H1 (cell line): ENCODE measurements around the gene UNC5B. TPM values are rescaled to one million over a fixed set of nuclear protein-coding genes. Genes with fewer than 3 reads are reported as not detected.

Source experiments
- CTCF ChIA-PET: fragments of 300-600 bp; sonication (Branson Sonifier 250); formaldehyde crosslinking; loops from one replicate; lab custom pipeline; 2021; ENCODE audit not compliant: partially characterized antibody; lab: Charles Lee
- POLR2A ChIA-PET: fragments of 300-600 bp; sonication (Branson Sonifier 250); formaldehyde crosslinking; loops from one replicate; lab custom pipeline; 2021; ENCODE audit warnings: inconsistent platforms; ENCODE audit not compliant: partially characterized antibody; lab: Charles Lee
- DNase-seq, 2 experiments: peaks; one replicate each; pipeline versions ENCODE4 v3.0.0 to v3.0.0-alpha.2; 2010 to 2022; ENCODE audit warnings: low spot score in 2 of 2, low read depth in 1 of 2, mixed read lengths in 1 of 2
- FAIRE-seq: peaks from 2 replicates; lab custom pipeline; 2011; peaks lifted over from hg19 to GRCh38; lab: Jason Lieb, UNC
- H2AFZ ChIP-seq: 2 replicates; pipeline ENCODE4 v1.8.1; 2012; ENCODE audit warnings: low read length, inconsistent platforms
- H2AK5ac ChIP-seq: 2 replicates; pipeline ENCODE4 v1.6.1; 2013; ENCODE audit warnings: low read depth, low read length
- H2BK120ac ChIP-seq: replicated peaks from 2 replicates; pipeline ENCODE3; 2013; ENCODE audit warnings: low read depth, low read length, inconsistent platforms
- H2BK12ac ChIP-seq: 2 replicates; pipeline ENCODE4 v1.6.1; 2013; ENCODE audit warnings: low read depth, low read length
- H2BK15ac ChIP-seq: 2 replicates; pipeline ENCODE4 v1.6.1; 2013; ENCODE audit warnings: low read length
- H2BK20ac ChIP-seq: 2 replicates; pipeline ENCODE4 v1.6.1; 2013; ENCODE audit warnings: low read length
- H2BK5ac ChIP-seq: 2 replicates; pipeline ENCODE4 v1.6.1; 2013; ENCODE audit warnings: low read depth, low read length
- H3K14ac ChIP-seq: 2 replicates; pipeline ENCODE4 v1.6.1; 2013; ENCODE audit warnings: inconsistent platforms; ENCODE audit not compliant: insufficient read length
- H3K18ac ChIP-seq: 2 replicates; pipeline ENCODE4 v1.6.1; 2013; ENCODE audit warnings: low read length; ENCODE audit errors: extremely low read depth
- H3K23ac ChIP-seq: 2 replicates; pipeline ENCODE4 v1.6.1; 2013; ENCODE audit warnings: inconsistent platforms; ENCODE audit not compliant: insufficient read length
- H3K23me2 ChIP-seq: 2 replicates; pipeline ENCODE4 v1.6.1; 2013; ENCODE audit warnings: low read depth, low read length
- H3K27ac ChIP-seq: 2 replicates; pipeline ENCODE4 v1.6.1; 2011; ENCODE audit warnings: low read depth, low read length, inconsistent platforms
- H3K27me3 ChIP-seq, 4 experiments: replicated peaks in 1 of 4; 1 replicate in 1 of 4; 2 replicates in 3 of 4; pipeline versions ENCODE4 v1.6.1 to v1.8.1; 2011 to 2013; ENCODE audit warnings: low read length in 3 of 4, mild to moderate bottlenecking in 3 of 4, inconsistent platforms in 2 of 4, mixed read lengths in 2 of 4, moderate library complexity in 1 of 4; ENCODE audit not compliant: control insufficient read depth in 3 of 4, insufficient read depth in 3 of 4; ENCODE audit errors: extremely low read depth in 1 of 4
- H3K36me3 ChIP-seq, 4 experiments: 2 replicates each; pipeline versions ENCODE4 v1.6.1 to v1.8.1; 2011 to 2013; ENCODE audit warnings: mild to moderate bottlenecking in 4 of 4, low read length in 3 of 4, moderate library complexity in 2 of 4, control low read depth in 1 of 4, inconsistent platforms in 1 of 4; ENCODE audit not compliant: insufficient read depth in 4 of 4, control insufficient read depth in 2 of 4
- H3K4ac ChIP-seq: replicated peaks from 2 replicates; pipeline ENCODE3; 2013; ENCODE audit warnings: low read length, low read depth, mixed read lengths, inconsistent platforms; ENCODE audit not compliant: insufficient read length
- H3K4me1 ChIP-seq, 4 experiments: replicated peaks in 1 of 4; 1 replicate in 1 of 4; 2 replicates in 3 of 4; pipeline versions ENCODE4 v1.6.1 to v1.8.1; 2011 to 2013; ENCODE audit warnings: low read length in 3 of 4, inconsistent platforms in 2 of 4, mixed read lengths in 1 of 4; ENCODE audit not compliant: insufficient read depth in 4 of 4, control insufficient read depth in 3 of 4
- H3K4me2 ChIP-seq, 2 experiments: 2 replicates each; pipeline versions ENCODE4 v1.6.1 to v1.8.1; 2011 to 2013; ENCODE audit warnings: low read depth in 2 of 2, low read length in 2 of 2, control low read depth in 1 of 2, inconsistent platforms in 1 of 2, mild to moderate bottlenecking in 1 of 2; ENCODE audit not compliant: insufficient read depth in 1 of 2
- H3K4me3 ChIP-seq, 4 experiments: fragments of 200-600, 300-600 bp in 1 of 4; sonication (generic), shearing (Covaris generic), sonication (Bioruptor Twin) in 1 of 4; 2 replicates each; pipeline versions ENCODE4 v1.5.1 to v1.8.1; 2011 to 2016; ENCODE audit warnings: low read length in 4 of 4, low read depth in 3 of 4, control low read depth in 2 of 4, inconsistent platforms in 2 of 4, mild to moderate bottlenecking in 2 of 4, mixed read lengths in 1 of 4, moderate library complexity in 1 of 4; ENCODE audit not compliant: insufficient read depth in 2 of 4; ENCODE audit errors: extremely low read depth in 1 of 4
- H3K56ac ChIP-seq: replicated peaks from 2 replicates; pipeline ENCODE3; 2013; ENCODE audit warnings: low read depth, mild to moderate bottlenecking, mixed read lengths, low read length, inconsistent platforms; ENCODE audit not compliant: insufficient read length
- H3K79me1 ChIP-seq: 2 replicates; pipeline ENCODE4 v1.6.1; 2013; ENCODE audit warnings: low read depth, low read length, control low read depth
- H3K79me2 ChIP-seq, 2 experiments: 2 replicates each; pipeline versions ENCODE4 v1.6.1 to v1.8.1; 2012 to 2013; ENCODE audit warnings: low read length in 2 of 2, mild to moderate bottlenecking in 2 of 2, inconsistent platforms in 1 of 2; ENCODE audit not compliant: insufficient read depth in 2 of 2, control insufficient read depth in 1 of 2
- H3K9ac ChIP-seq, 4 experiments: replicated peaks in 1 of 4; 1 replicate in 1 of 4; 2 replicates in 3 of 4; pipeline versions ENCODE4 v1.6.1 to v1.8.1; 2011 to 2013; ENCODE audit warnings: low read depth in 3 of 4, low read length in 3 of 4, control low read depth in 2 of 4, mild to moderate bottlenecking in 2 of 4, moderate library complexity in 2 of 4, inconsistent platforms in 1 of 4; ENCODE audit errors: extremely low read depth in 1 of 4
- H3K9me3 ChIP-seq, 2 experiments: 2 replicates each; pipeline versions ENCODE4 v1.6.1 to v1.8.1; 2012 to 2013; ENCODE audit warnings: mild to moderate bottlenecking in 2 of 2, moderate library complexity in 2 of 2, control low read depth in 1 of 2, inconsistent platforms in 1 of 2, low read depth in 1 of 2, low read length in 1 of 2, mixed read lengths in 1 of 2; ENCODE audit not compliant: insufficient read depth in 2 of 2
- H4K20me1 ChIP-seq, 2 experiments: replicated peaks in 1 of 2; 2 replicates each; pipeline versions ENCODE3 to v1.8.1; 2011 to 2013; ENCODE audit warnings: inconsistent platforms in 2 of 2, low read length in 2 of 2, mild to moderate bottlenecking in 1 of 2; ENCODE audit not compliant: insufficient read depth in 2 of 2, control insufficient read depth in 1 of 2
- H4K5ac ChIP-seq: 2 replicates; pipeline ENCODE4 v1.6.1; 2013; ENCODE audit warnings: low read length, low read depth, mixed read lengths, inconsistent platforms; ENCODE audit not compliant: insufficient read length
- H4K8ac ChIP-seq: 2 replicates; pipeline ENCODE4 v1.8.0; 2013; ENCODE audit warnings: mild to moderate bottlenecking, moderate library complexity, low read length, inconsistent platforms; ENCODE audit not compliant: insufficient read depth; ENCODE audit errors: extremely low read depth
- H4K91ac ChIP-seq: replicated peaks from 2 replicates; pipeline ENCODE3; 2013; ENCODE audit warnings: low read length, mixed read lengths, inconsistent platforms; ENCODE audit not compliant: insufficient read length
- BCL11A ChIP-seq, 2 experiments: IDR thresholded peaks; one replicate each; pipeline ENCODE4 v1.6.1; 2011; ENCODE audit warnings: low read depth in 2 of 2, low read length in 2 of 2, mild to moderate bottlenecking in 2 of 2
- EP300 ChIP-seq, 2 experiments: IDR thresholded peaks; 1 replicate in 1 of 2; 2 replicates in 1 of 2; pipeline ENCODE4 v1.6.1; 2011 to 2012; ENCODE audit warnings: low read depth in 2 of 2, low read length in 2 of 2, mild to moderate bottlenecking in 2 of 2, borderline replicate concordance in 1 of 2, inconsistent platforms in 1 of 2, moderate library complexity in 1 of 2
- EZH2 ChIP-seq: fragments of 200-600 bp; sonication (generic); IDR thresholded peaks from 2 replicates; pipeline ENCODE4 v1.7.1; 2012; ENCODE audit warnings: low read depth, mild to moderate bottlenecking, moderate library complexity, low read length, inconsistent platforms; ENCODE audit not compliant: severe bottlenecking
- FOSL1 ChIP-seq: IDR thresholded peaks from 2 replicates; pipeline ENCODE4 v1.6.1; 2011; ENCODE audit warnings: mild to moderate bottlenecking, low read depth, low read length, moderate library complexity; ENCODE audit not compliant: insufficient read depth
- JUND ChIP-seq: IDR thresholded peaks from 2 replicates; pipeline ENCODE4 v1.6.1; 2011; ENCODE audit warnings: mild to moderate bottlenecking, improper control_type of control experiment, low read length
- MAFK ChIP-seq: IDR thresholded peaks from 2 replicates; pipeline ENCODE4 v1.6.1; 2012; ENCODE audit warnings: low read depth, mild to moderate bottlenecking, improper control_type of control experiment, low read length
- PHF8 ChIP-seq: fragments of 200-600 bp; sonication (generic); conservative IDR thresholded peaks from 2 replicates; pipeline ENCODE4 v1.7.1; 2012; ENCODE audit warnings: low read depth, mild to moderate bottlenecking, inconsistent platforms, low read length, moderate library complexity
- RBBP5 ChIP-seq: IDR thresholded peaks from 2 replicates; pipeline ENCODE4 v1.7.1; 2012; ENCODE audit warnings: low read depth, mild to moderate bottlenecking, inconsistent platforms, low read length, moderate library complexity, borderline replicate concordance
- TCF12 ChIP-seq: IDR thresholded peaks from 2 replicates; pipeline ENCODE4 v1.6.1; 2011; ENCODE audit warnings: low read depth, mild to moderate bottlenecking, low read length
- WGBS, 2 experiments: shearing (Covaris generic) in 1 of 2; methylation state at CpG; one replicate each; pipeline versions ENCODE4 v1.1.6 to v1.1.7; 2013 to 2015; ENCODE audit warnings: low lambda C conversion rate in 2 of 2, mixed read lengths in 2 of 2, inconsistent platforms in 1 of 2, low coverage in 1 of 2, missing lambda C conversion rate in 1 of 2; ENCODE audit not compliant: insufficient replicate concordance in 2 of 2, insufficient coverage in 1 of 2, insufficient read length in 1 of 2; ENCODE audit errors: extremely low coverage in 1 of 2, missing lambda C conversion rate in 1 of 2; 5-methylcytosine and 5-hydroxymethylcytosine counted together
- polyA plus RNA-seq, 7 experiments: library from polyadenylated mRNA; depleted of rRNA in 3 of 7; stranded (reverse) in 5 of 7; unstranded in 2 of 7; fragments of >200 nt in 5 of 7; fragments of 200-250 nt in 2 of 7; gene quantifications; 1 replicate in 5 of 7; 2 replicates in 1 of 7; 4 replicates in 1 of 7; pipeline versions ENCODE4 v1.2.1 to v1.2.3, GENCODE V29; 2011 to 2013; ENCODE audit warnings: missing spikeins in 2 of 7, mixed read lengths in 2 of 7
- total RNA-seq: library from RNA; stranded (reverse); fragmentation: NEBNext Ultra II Directional; extraction: Animal tissue kit (Norgen Biotek cat#: 25700); gene quantifications from 2 replicates; pipeline ENCODE4 v1.2.1, GENCODE V29; 2021
- TF ChIP-seq, protein P1 (sequence below): IDR thresholded peaks from 2 replicates; pipeline ENCODE4 v1.6.1; 2012; ENCODE audit warnings: low read length, inconsistent platforms

UNC5B gene
- total and polyA plus RNA-seq, 2 of the 8 experiments (the other 6 are each of a cell fraction or from before 2014, with no cell fraction given): 27.9 to 31.8 TPM

DNA sequence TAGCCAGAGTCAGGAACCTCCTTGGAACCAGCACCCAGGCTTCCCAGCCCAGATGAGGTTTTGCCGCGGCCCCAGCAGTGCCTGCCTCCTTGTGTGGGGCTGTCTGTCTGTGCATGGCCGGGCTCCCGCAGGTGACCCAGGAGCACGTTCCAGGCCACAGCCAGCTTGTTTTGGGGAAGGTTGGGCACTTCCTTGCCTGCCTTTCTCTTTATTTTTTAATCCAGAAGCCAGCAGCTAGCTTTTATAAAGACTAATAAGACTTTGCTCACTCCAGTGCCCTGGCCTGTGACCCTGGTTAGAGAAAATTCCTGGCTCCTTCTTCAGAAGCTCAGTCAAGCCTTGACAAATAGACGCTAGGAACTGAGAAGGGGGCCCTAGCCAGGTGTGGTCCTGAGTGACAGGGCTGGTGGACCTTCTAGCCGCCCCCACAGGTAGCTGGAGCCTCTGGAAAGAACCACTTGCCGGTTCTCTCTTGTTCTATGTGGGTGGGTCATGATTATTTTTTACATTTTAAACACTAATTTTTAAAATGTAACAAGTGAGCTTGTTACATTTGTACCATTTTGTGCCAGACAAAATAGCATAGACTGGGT lies 107.5 kb downstream of the UNC5B start:
- WGBS, 2 experiments: 43% methylated on average over 8 of the region's 8 CpGs; no CpG with 5 or more reads in 1 of the 2 experiments
- DNase-seq: no peak
- peak overlapping the region; percentile 81; the same call in 1 of the 2 replicates for H4K8ac ChIP-seq
- TF ChIP-seq PHF8: no peak
- TF ChIP-seq MAFK: no peak
- TF ChIP-seq TCF12: no peak
- TF ChIP-seq FOSL1: no peak
- TF ChIP-seq, protein P1, sequence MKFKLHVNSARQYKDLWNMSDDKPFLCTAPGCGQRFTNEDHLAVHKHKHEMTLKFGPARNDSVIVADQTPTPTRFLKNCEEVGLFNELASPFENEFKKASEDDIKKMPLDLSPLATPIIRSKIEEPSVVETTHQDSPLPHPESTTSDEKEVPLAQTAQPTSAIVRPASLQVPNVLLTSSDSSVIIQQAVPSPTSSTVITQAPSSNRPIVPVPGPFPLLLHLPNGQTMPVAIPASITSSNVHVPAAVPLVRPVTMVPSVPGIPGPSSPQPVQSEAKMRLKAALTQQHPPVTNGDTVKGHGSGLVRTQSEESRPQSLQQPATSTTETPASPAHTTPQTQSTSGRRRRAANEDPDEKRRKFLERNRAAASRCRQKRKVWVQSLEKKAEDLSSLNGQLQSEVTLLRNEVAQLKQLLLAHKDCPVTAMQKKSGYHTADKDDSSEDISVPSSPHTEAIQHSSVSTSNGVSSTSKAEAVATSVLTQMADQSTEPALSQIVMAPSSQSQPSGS: no peak
- no peak for TF ChIP-seq RBBP5
- TF ChIP-seq EP300 (IDR thresholded peaks at IDR 0.05; ENCODE audit: borderline replicate concordance in 1 of 2, low read depth in 2 of 2, low read length in 2 of 2): no peak
- TF ChIP-seq EZH2: no peak
- no peak for TF ChIP-seq JUND
- no peak for TF ChIP-seq BCL11A (IDR thresholded peaks at IDR 0.05; ENCODE audit: low read depth in 2 of 2, low read length in 2 of 2)

More for the DNA sequence above, 107.5 kb downstream of the UNC5B start:
- Histone ChIP-seq H4K5ac (no peak overlapping the region), H2AK5ac (no peak overlapping the region), H3K36me3 (peaks cover 0 to 15% (median 11%) of the 10 kb centered on the region in 4 experiments; a peak in 6 of 8 replicates), H3K79me1 (no peaks in the 10 kb centered on the region), H3K9me3 (no peaks in the 10 kb centered on the region), H2BK5ac (no peak overlapping the region), H3K56ac (no peak overlapping the region), H3K27ac (no peak overlapping the region), H2BK12ac (no peak overlapping the region), H3K9ac (peak overlapping the region in 2 of 4 experiments; percentile 53 to 56; a peak in 2 of 7 replicates), H2AFZ (no peak overlapping the region), H3K27me3 (no peaks in the 10 kb centered on the region), H2BK120ac (no peak overlapping the region), H4K91ac (no peak overlapping the region), H3K4me1 (peaks cover 0 to 5% (median 0%) of the 10 kb centered on the region in 4 experiments; a peak in 2 of 7 replicates), H3K23me2 (no peaks in the 10 kb centered on the region), H3K4me3 (peak overlapping the region; percentile 45 to 87 (median 68)), H3K79me2 (no peaks in the 10 kb centered on the region), H2BK15ac (no peak overlapping the region), H2BK20ac (no peak overlapping the region), H3K14ac (no peak overlapping the region), H3K23ac (no peak overlapping the region), H4K20me1 (no peaks in the 10 kb centered on the region), H3K4ac (no peak overlapping the region), H3K18ac (no peak overlapping the region), H3K4me2 (peak overlapping the region; percentile 13 to 77)
- FAIRE-seq: no peak
- CTCF ChIA-PET: interaction anchor here (0.6 to 22.4 kb wide), 47 partner anchors 10 to 435 kb away, joined by 3 to 401 read pairs (median 5); partner anchors contain the start of gene CDH23
- POLR2A ChIA-PET: interaction anchor here (0.6 to 2.1 kb wide), 9 partner anchors 9 to 377 kb away, joined by 3 to 5 read pairs (median 3); no protein-coding TSS in a partner anchor
